HL-60 (cell line): ENCODE results near the gene PTGDR.

Source experiments
- POLR2AphosphoS5 ChIP-seq: IDR thresholded peaks from 2 replicates; pipeline ENCODE4 v1.6.1; 2012; ENCODE audit warnings: low read depth
- TF ChIP-seq, protein P1 (sequence below): IDR thresholded peaks from one replicate; pipeline ENCODE4 v1.5.1; 2011; ENCODE audit warnings: low read length, control low read depth, inconsistent platforms; ENCODE audit not compliant: insufficient read depth

DNA sequence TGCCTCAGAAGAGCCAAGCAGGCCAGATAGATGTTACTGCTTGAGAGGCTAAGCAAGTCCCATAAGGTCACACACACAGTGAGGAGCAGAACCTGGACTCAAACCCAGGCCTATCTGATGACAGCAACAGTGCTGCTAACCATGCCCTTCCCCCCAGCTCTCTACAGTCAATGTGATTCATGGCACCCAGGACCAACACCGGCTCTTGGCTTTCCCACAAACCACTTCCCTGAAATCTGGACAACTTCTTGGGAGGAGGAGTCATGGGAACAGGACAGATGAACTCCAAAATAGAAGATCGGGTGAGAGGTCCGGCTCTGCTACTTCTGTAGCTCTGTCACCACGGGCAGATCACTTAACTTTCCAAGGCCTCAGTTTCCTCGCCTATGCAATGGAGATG, 716 bp upstream of the PTGDR start:
- TF ChIP-seq, protein P1, sequence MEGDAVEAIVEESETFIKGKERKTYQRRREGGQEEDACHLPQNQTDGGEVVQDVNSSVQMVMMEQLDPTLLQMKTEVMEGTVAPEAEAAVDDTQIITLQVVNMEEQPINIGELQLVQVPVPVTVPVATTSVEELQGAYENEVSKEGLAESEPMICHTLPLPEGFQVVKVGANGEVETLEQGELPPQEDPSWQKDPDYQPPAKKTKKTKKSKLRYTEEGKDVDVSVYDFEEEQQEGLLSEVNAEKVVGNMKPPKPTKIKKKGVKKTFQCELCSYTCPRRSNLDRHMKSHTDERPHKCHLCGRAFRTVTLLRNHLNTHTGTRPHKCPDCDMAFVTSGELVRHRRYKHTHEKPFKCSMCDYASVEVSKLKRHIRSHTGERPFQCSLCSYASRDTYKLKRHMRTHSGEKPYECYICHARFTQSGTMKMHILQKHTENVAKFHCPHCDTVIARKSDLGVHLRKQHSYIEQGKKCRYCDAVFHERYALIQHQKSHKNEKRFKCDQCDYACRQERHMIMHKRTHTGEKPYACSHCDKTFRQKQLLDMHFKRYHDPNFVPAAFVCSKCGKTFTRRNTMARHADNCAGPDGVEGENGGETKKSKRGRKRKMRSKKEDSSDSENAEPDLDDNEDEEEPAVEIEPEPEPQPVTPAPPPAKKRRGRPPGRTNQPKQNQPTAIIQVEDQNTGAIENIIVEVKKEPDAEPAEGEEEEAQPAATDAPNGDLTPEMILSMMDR: no peak
- no peak for TF ChIP-seq POLR2AphosphoS5
